Fibroblast of pulmonary artery (primary cell): ENCODE data around the gene HDAC4.

Experiments
- DNase-seq: peaks from one replicate; pipeline ENCODE4 v3.0.0-alpha.2; 2010; ENCODE audit warnings: low read depth
- H3K4me3 ChIP-seq: replicated peaks from 2 replicates; pipeline ENCODE4 v1.5.1; 2011; ENCODE audit warnings: low read depth, mild to moderate bottlenecking, control low read depth, low read length, moderate library complexity
- TF ChIP-seq, protein P1 (sequence below): IDR thresholded peaks from 2 replicates; pipeline ENCODE4 v1.5.1; 2011; ENCODE audit warnings: mild to moderate bottlenecking, control low read depth, low read length, inconsistent platforms; ENCODE audit errors: missing control alignments

HDAC4 gene

GRCh38 chr2:239255218-239255617 is 145.6 kb downstream of the HDAC4 start:
- TF ChIP-seq, protein P1, sequence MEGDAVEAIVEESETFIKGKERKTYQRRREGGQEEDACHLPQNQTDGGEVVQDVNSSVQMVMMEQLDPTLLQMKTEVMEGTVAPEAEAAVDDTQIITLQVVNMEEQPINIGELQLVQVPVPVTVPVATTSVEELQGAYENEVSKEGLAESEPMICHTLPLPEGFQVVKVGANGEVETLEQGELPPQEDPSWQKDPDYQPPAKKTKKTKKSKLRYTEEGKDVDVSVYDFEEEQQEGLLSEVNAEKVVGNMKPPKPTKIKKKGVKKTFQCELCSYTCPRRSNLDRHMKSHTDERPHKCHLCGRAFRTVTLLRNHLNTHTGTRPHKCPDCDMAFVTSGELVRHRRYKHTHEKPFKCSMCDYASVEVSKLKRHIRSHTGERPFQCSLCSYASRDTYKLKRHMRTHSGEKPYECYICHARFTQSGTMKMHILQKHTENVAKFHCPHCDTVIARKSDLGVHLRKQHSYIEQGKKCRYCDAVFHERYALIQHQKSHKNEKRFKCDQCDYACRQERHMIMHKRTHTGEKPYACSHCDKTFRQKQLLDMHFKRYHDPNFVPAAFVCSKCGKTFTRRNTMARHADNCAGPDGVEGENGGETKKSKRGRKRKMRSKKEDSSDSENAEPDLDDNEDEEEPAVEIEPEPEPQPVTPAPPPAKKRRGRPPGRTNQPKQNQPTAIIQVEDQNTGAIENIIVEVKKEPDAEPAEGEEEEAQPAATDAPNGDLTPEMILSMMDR: no peak
- DNase-seq: no peak
- H3K4me3 ChIP-seq: no peak overlapping the region

- no peak overlapping the region for H3K4me3 ChIP-seq
- no peak for DNase-seq
- TF ChIP-seq, protein P1: no peak
Measured at GRCh38 chr2:239253701-239254436, 147.0 kb downstream of the HDAC4 start.

- DNase-seq: no peak
- TF ChIP-seq, protein P1: no peak
- no peak overlapping the region for H3K4me3 ChIP-seq
Measured at GRCh38 chr2:239253264-239253663, 147.6 kb downstream of the HDAC4 start.

- DNase-seq: peak; percentile 48
- TF ChIP-seq, protein P1: no peak
- no peak overlapping the region for H3K4me3 ChIP-seq
Measured at GRCh38 chr2:239252801-239253200, 148.0 kb downstream of the HDAC4 start.

GRCh38 chr2:239252393-239252792 is 148.4 kb downstream of the HDAC4 start:
- no peak for DNase-seq
- no peak overlapping the region for H3K4me3 ChIP-seq
- TF ChIP-seq, protein P1: no peak

DNA sequence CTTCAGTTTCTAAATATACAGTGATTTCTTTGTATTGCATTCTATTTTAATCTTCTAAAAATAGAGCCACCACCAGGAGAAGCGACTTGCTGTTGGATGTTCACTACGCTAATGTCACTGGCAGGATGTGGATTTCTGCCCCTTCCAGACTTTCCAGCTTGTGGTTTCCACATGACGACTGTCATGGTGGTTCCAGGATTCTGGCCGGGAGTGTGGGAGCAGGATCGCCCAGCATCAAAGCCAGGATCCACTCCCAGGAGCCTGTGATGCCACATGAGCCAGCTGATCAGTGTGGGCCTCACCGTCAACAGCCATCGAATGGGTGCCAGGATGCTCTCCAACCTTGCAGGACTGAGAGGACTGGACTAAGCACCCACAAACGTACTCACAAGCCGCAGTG is 148.8 kb downstream of the HDAC4 start:
- no peak overlapping the region for H3K4me3 ChIP-seq
- no peak for DNase-seq
- TF ChIP-seq, protein P1: no peak
